Karpas-422 (cell line): ENCODE measurements around the gene PRRT2. TPM values are rescaled to one million over a fixed set of nuclear protein-coding genes. Genes with fewer than 3 reads are reported as not detected.

Experiments
- DNase-seq: peaks from one replicate; pipeline ENCODE4 v3.0.0-alpha.2; 2015
- H2AFZ ChIP-seq: fragments of 200-600 bp; sonication (generic); 2 replicates; pipeline ENCODE4 v1.6.1; 2014; ENCODE audit warnings: antibody characterized with exemption, low read length, mixed read lengths
- H3K27ac ChIP-seq: fragments of 200-600 bp; sonication (generic); 2 replicates; pipeline ENCODE4 v1.5.1; 2014; ENCODE audit warnings: mild to moderate bottlenecking, low read length, moderate library complexity
- H3K27me3 ChIP-seq: fragments of 200-600 bp; sonication (generic); 2 replicates; pipeline ENCODE4 v1.6.1; 2014; ENCODE audit warnings: low read length, mixed read lengths
- H3K36me3 ChIP-seq: fragments of 200-600 bp; sonication (generic); 2 replicates; pipeline ENCODE4 v1.6.1; 2014; ENCODE audit warnings: low read length, mixed read lengths; ENCODE audit not compliant: insufficient read depth
- H3K4me1 ChIP-seq: fragments of 200-600 bp; sonication (generic); 2 replicates; pipeline ENCODE4 v1.6.1; 2014; ENCODE audit warnings: mild to moderate bottlenecking, low read length, mixed read lengths
- H3K4me2 ChIP-seq: fragments of 200-600 bp; sonication (generic); 2 replicates; pipeline ENCODE4 v1.6.1; 2014; ENCODE audit warnings: low read length, low read depth, mild to moderate bottlenecking; ENCODE audit not compliant: poor library complexity, severe bottlenecking
- H3K4me3 ChIP-seq: fragments of 200-600 bp; sonication (generic); 2 replicates; pipeline ENCODE4 v1.5.1; 2014; ENCODE audit warnings: mild to moderate bottlenecking, antibody characterized with exemption, low read length, mixed read lengths
- H3K79me2 ChIP-seq: fragments of 200-600 bp; sonication (generic); 2 replicates; pipeline ENCODE4 v1.6.1; 2014; ENCODE audit warnings: mild to moderate bottlenecking, low read length, mixed read lengths
- H3K9ac ChIP-seq: fragments of 200-600 bp; sonication (generic); 2 replicates; pipeline ENCODE4 v1.6.0; 2014; ENCODE audit warnings: low read length
- H3K9me2 ChIP-seq: fragments of 200-600 bp; sonication (generic), shearing (Covaris generic); replicated peaks from 2 replicates; pipeline ENCODE4 v1.6.0; 2014; ENCODE audit warnings: mild to moderate bottlenecking, low read length, moderate library complexity; ENCODE audit not compliant: insufficient read depth
- H3K9me3 ChIP-seq: fragments of 300-700, 200-600 bp; sonication (generic); 2 replicates; pipeline ENCODE4 v1.6.1; 2014; ENCODE audit warnings: low read length, mixed read lengths
- H4K20me1 ChIP-seq: fragments of 200-600 bp; sonication (generic); 2 replicates; pipeline ENCODE4 v1.6.1; 2014; ENCODE audit warnings: mild to moderate bottlenecking, antibody characterized with exemption, low read length, low read depth; ENCODE audit not compliant: insufficient read depth
- total RNA-seq: library from RNA; depleted of rRNA; stranded (reverse); fragments of >200 nt; shearing (Covaris generic); gene quantifications from 2 replicates; pipeline ENCODE4 v1.2.3, GENCODE V29; 2014; ENCODE audit warnings: low replicate concordance

Gene PRRT2
- total RNA-seq, 1 experiment from 2014 or later: 3.5 TPM

GRCh38 chr16:29820271-29820701, 8.3 kb downstream of the PRRT2 start, which contains the start of gene MVP:
Gene MVP, plus strand, starts transcription at chr16:29820462. Its CDS starts 10,088 bp downstream, at chr16:29830550.
- DNase-seq: peak; percentile 80
- H3K9me2 ChIP-seq: no peaks in the 10 kb centered on the region

GRCh38 chr16:29820730-29821642, 9.0 kb downstream of the PRRT2 start:
- peaks cover 9% of the 10 kb centered on the region; the same call in 1 of the 2 replicates for H3K36me3 ChIP-seq
- H3K27ac ChIP-seq: no peak overlapping the region
- peaks cover 20% of the 10 kb centered on the region; the same call in 1 of the 2 replicates for H4K20me1 ChIP-seq
- peak overlapping the region; percentile 49; the same call in 1 of the 2 replicates for H3K4me3 ChIP-seq
- H2AFZ ChIP-seq: no peak overlapping the region
- peak overlapping the region; percentile 56 for H3K9ac ChIP-seq
- peaks cover 40% of the 10 kb centered on the region for H3K4me1 ChIP-seq
- H3K79me2 ChIP-seq: peaks cover 8% of the 10 kb centered on the region
- H3K9me2 ChIP-seq: no peaks in the 10 kb centered on the region
- no peaks in the 10 kb centered on the region for H3K27me3 ChIP-seq
- peak overlapping the region; percentile 66 for H3K4me2 ChIP-seq
- H3K9me3 ChIP-seq: no peaks in the 10 kb centered on the region
- no peak for DNase-seq

More at GRCh38 chr16:29820271-29820701, 8.3 kb downstream of the PRRT2 start, which contains the start of gene MVP:
- Histone ChIP-seq H3K4me3 (peak within 1 kb of the TSS; percentile 49), H2AFZ (no peak within 1 kb of the TSS), H3K9me3 (no peaks in the 10 kb centered on the region), H3K79me2 (peaks cover 8% of the 10 kb centered on the region), H3K36me3 (peaks cover 9% of the 10 kb centered on the region; the same call in 1 of the 2 replicates), H3K9ac (peak within 1 kb of the TSS; percentile 56), H3K4me1 (peaks cover 44% of the 10 kb centered on the region), H3K27ac (no peak within 1 kb of the TSS), H3K27me3 (no peaks in the 10 kb centered on the region), H4K20me1 (peaks cover 20% of the 10 kb centered on the region; the same call in 1 of the 2 replicates), H3K4me2 (peak within 1 kb of the TSS; percentile 66)

- Histone ChIP-seq H3K4me2 (no peak overlapping the region), H3K27me3 (no peaks in the 10 kb centered on the region), H3K79me2 (peaks cover 5% of the 10 kb centered on the region), H2AFZ (no peak overlapping the region), H3K27ac (no peak overlapping the region), H3K9ac (no peak overlapping the region), H3K4me1 (peaks cover 40% of the 10 kb centered on the region), H4K20me1 (peaks cover 20% of the 10 kb centered on the region; the same call in 1 of the 2 replicates), H3K9me2 (no peaks in the 10 kb centered on the region), H3K9me3 (no peaks in the 10 kb centered on the region), H3K36me3 (peaks cover 9% of the 10 kb centered on the region; the same call in 1 of the 2 replicates), H3K4me3 (no peak overlapping the region)
- DNase-seq: no peak
Measured at GRCh38 chr16:29821643-29822115, 9.7 kb downstream of the PRRT2 start.

- no peaks in the 10 kb centered on the region for H3K9me2 ChIP-seq
- H2AFZ ChIP-seq: no peak overlapping the region
- H3K27ac ChIP-seq: no peak overlapping the region
- peaks cover 16% of the 10 kb centered on the region; the same call in 1 of the 2 replicates for H4K20me1 ChIP-seq
- H3K4me3 ChIP-seq: no peak overlapping the region
- no peaks in the 10 kb centered on the region for H3K27me3 ChIP-seq
- H3K79me2 ChIP-seq: no peaks in the 10 kb centered on the region
- no peaks in the 10 kb centered on the region for H3K9me3 ChIP-seq
- H3K9ac ChIP-seq: no peak overlapping the region
- no peak for DNase-seq
- H3K4me1 ChIP-seq: peaks cover 14% of the 10 kb centered on the region
- no peaks in the 10 kb centered on the region for H3K36me3 ChIP-seq
- H3K4me2 ChIP-seq: no peak overlapping the region
Measured at GRCh38 chr16:29824589-29825144, 12.7 kb downstream of the PRRT2 start.

- Histone ChIP-seq H3K4me3 (no peak overlapping the region), H3K4me1 (peaks cover 7% of the 10 kb centered on the region), H3K4me2 (no peak overlapping the region), H4K20me1 (peaks cover 15% of the 10 kb centered on the region; the same call in 1 of the 2 replicates), H3K36me3 (no peaks in the 10 kb centered on the region), H3K79me2 (no peaks in the 10 kb centered on the region), H3K27ac (no peak overlapping the region), H3K27me3 (no peaks in the 10 kb centered on the region), H2AFZ (no peak overlapping the region), H3K9me2 (no peaks in the 10 kb centered on the region), H3K9ac (no peak overlapping the region), H3K9me3 (no peaks in the 10 kb centered on the region)
- DNase-seq: no peak
Measured at GRCh38 chr16:29825145-29826044, 13.4 kb downstream of the PRRT2 start.

GRCh38 chr16:29826342-29826695, 14.3 kb downstream of the PRRT2 start:
- Histone ChIP-seq H2AFZ (no peak overlapping the region), H3K4me3 (no peak overlapping the region), H3K27ac (no peak overlapping the region), H3K27me3 (no peaks in the 10 kb centered on the region), H3K9ac (no peak overlapping the region), H3K9me2 (no peaks in the 10 kb centered on the region), H3K36me3 (no peaks in the 10 kb centered on the region), H3K79me2 (no peaks in the 10 kb centered on the region), H4K20me1 (peaks cover 6% of the 10 kb centered on the region; the same call in 1 of the 2 replicates), H3K9me3 (no peaks in the 10 kb centered on the region), H3K4me2 (no peak overlapping the region), H3K4me1 (no peaks in the 10 kb centered on the region)
- no peak for DNase-seq

- no peaks in the 10 kb centered on the region for H3K4me1 ChIP-seq
- no peak overlapping the region for H3K27ac ChIP-seq
- H3K4me2 ChIP-seq: no peak overlapping the region
- no peaks in the 10 kb centered on the region for H3K9me3 ChIP-seq
- H3K79me2 ChIP-seq: no peaks in the 10 kb centered on the region
- H3K4me3 ChIP-seq: no peak overlapping the region
- no peak for DNase-seq
- H3K9me2 ChIP-seq: no peaks in the 10 kb centered on the region
- no peaks in the 10 kb centered on the region for H4K20me1 ChIP-seq
- H2AFZ ChIP-seq: no peak overlapping the region
- no peak overlapping the region for H3K9ac ChIP-seq
- no peaks in the 10 kb centered on the region for H3K36me3 ChIP-seq
- H3K27me3 ChIP-seq: no peaks in the 10 kb centered on the region
Measured at GRCh38 chr16:29830774-29831173, 18.8 kb downstream of the PRRT2 start.
